Activated CD8-positive, alpha-beta memory T cell treated with anti-CD3 and anti-CD28 coated beads, Interleukin-2, amount 50 U/mL, for 4 hours (primary cell): ENCODE data around the gene BANP.
"Not testable (repeated sequence)": the region's sequence is repeated elsewhere in the genome, so short reads cannot be mapped to it uniquely, and the experiment has no call there.

Experiments used
- DNase-seq: peaks from one replicate; pipeline ENCODE4 v3.0.0-alpha.2; 2020

The BANP gene

GRCh38 chr16:88110875-88111494 is 159.8 kb downstream of the BANP start:
- DNase-seq: not testable (repeated sequence)

DNA sequence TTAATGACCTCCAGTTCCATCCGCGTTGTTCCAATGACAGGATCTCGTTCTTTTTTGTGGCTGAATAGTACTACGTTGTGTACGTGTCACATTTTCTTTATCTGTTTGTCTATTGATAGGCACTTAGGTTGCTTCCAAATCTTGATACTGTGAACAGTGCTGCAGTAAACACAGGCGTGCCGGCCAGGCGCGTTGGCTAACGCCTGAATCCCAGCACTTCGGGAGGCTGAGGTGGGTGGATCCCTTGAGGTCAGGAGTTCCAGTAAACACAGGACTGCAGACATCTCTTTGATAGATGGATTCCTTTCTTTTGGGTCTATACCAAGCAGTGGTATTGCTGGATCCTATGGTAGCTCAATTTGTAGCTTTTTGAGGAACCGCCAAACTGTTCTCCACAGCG is 160.7 kb downstream of the BANP start:
- DNase-seq: not testable (repeated sequence)

DNA sequence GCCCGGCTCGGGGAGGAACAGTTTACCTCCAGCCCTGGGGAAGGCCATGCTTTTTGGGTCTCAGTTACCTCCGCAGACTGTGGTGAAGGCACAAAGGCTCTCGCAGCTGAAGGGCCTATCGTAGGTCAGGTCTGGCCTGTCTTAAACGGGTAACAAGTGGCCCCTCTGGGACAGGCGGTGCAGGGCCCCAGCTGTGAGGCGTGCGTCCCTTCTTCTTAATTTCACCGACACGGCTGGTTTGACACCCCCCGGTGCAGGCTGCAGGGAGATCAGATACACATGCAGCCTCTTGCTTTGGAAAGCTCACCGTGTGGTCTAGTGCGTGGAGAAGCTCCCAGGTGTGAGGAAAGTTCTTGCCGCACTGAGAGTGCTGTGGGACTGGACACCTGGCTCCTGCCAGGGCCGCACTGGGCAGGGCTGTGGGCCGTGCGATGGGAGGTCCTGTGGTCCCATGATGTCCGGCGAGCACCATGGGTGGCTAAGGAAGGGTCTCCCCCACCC is 162.4 kb downstream of the BANP start:
- DNase-seq: no peak

DNA sequence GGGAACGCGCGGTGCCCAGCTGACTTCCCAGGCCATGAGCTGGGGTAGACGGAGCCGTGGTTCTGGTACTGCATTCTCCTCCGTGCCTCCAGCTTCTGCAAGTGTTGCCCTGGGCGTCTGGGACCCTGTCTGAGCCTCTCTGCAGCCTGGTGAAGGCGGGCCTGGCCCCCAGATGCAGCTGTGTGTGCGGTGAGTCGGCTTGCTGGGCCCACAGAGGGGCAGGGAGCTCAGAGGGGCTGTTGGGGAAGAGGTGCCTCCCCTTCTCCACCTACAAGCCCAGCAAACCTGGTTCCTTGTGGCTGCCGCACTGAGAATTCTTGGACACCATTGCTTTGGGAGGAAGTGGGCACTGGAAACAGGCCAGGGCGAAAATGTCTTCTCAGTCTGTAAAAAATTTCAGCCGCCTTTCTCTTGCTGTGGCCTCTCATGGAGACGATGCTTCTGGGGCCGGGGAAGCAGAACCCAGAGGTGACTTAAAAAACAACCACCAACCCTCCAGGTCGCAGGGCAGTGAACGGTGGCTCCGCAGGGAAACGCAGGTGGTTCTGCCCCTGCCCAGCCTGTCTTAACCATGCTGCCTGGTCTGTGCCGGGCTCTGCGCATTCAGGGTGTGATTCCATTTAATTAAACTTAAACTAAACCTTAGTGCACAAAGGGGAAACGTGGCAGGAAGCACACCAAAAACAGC is 163.5 kb downstream of the BANP start:
- DNase-seq: not testable (repeated sequence)

DNA sequence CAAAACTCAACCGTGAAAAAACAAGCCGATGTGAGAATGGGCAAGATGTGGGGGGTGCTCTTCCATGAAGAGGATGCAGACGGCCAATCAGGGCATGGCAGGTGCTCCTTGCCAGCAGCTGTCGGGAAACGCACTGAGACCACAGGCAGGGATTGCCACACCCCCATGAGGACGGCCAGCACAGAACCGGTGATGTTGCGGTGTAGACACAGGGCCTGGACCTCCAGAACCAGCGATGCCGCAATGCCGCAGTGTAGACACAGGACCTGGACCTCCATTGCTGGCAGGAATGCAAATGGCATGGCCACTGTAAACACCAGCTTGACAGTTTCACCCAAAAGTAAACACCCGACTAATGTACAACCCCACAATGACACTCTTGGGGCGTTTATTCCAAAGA is 164.9 kb downstream of the BANP start:
- DNase-seq: no peak

DNA sequence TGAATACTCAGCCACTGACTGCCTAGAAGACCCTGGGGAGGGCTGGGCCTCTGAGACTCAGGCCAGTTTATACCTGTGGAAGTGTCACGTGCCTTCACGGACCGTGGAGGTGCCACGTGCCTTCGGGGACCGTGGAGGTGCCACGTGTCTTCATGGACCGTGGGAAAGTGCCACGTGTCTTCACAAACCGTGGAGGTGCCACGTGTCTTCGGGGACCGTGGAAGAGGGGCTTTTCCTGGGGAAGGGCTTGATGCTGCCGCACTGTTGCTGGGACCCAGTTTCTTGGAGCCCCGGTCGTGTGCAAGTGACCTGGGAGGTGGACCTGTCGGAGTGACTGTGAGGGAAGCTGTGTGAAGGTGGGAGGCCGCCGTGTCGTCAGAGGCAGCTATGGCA is 166.2 kb downstream of the BANP start:
- DNase-seq: no peak

- DNase-seq: no peak
Measured at GRCh38 chr16:88118376-88118775, 167.1 kb downstream of the BANP start.

- DNase-seq: not testable (repeated sequence)
Measured at GRCh38 chr16:88118852-88119741, 167.9 kb downstream of the BANP start.

- not testable (repeated sequence) for DNase-seq
Measured at GRCh38 chr16:88119881-88120751, 168.9 kb downstream of the BANP start.

DNA sequence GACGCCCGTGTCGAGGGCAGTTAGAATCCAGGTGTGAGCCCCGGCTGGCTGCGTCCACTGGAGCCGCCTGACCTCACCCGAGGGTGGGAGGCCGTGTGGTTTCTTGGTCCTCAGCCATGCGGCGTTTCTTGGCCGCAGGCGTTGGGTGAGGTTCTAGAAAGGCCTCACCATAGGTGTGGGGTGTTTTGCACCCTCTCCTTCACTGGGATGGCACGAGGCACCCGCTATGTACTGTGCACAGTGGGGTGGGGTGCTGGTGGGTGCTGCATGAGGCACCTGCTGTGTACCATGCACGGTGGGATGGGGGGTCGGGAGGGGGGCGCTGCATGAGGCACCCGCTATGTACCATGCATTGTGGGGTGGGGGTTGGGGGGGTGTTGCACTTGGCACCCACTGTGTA is 169.6 kb downstream of the BANP start:
- no peak for DNase-seq

- DNase-seq: not testable (repeated sequence)
Measured at GRCh38 chr16:88121391-88121790, 170.2 kb downstream of the BANP start.

DNA sequence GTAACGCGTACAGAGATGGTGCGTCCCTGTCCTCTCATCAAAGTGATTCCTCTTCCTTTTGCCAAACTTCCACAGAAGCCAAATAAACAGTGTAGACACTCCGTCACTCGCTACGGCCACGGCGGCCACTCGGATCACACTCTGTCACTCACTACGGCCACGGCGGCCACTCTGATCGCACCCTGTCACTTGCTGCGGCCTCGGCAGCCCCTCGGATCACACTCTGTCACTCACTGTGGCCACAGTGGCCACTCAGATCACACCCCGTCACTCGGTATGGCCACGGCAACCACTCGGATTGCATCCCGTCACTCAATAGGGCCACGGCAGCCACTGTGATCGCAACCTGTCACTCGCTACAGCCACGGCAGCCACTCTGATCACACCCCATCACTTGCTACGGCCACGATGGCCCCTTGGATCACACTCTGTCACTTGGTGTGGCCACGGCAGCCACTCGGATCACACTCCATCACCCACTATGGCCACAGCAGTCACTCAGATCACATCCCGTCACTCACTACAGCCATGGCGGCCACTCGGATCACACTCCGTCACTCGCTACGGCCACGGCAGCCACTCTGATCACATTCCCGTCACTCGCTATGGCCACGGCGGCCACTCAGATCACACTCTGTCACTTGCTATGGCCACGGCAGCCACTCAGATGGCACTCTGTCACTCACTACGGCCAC is 170.8 kb downstream of the BANP start:
- DNase-seq: no peak
